Activated naive CD4-positive, alpha-beta T cell (primary cell): Measurements from ENCODE around the gene GAS1.

Source experiments
- DNase-seq, 4 experiments: peaks; one replicate each; lab custom pipeline; 2025; lab: John Stamatoyannopoulos, UW

Gene GAS1

GRCh38 chr9:86925686-86926085, 21.6 kb downstream of the GAS1 start:
- DNase-seq, result no peak

GRCh38 chr9:86924206-86924605, 23.1 kb downstream of the GAS1 start:
- no peak for DNase-seq

DNA sequence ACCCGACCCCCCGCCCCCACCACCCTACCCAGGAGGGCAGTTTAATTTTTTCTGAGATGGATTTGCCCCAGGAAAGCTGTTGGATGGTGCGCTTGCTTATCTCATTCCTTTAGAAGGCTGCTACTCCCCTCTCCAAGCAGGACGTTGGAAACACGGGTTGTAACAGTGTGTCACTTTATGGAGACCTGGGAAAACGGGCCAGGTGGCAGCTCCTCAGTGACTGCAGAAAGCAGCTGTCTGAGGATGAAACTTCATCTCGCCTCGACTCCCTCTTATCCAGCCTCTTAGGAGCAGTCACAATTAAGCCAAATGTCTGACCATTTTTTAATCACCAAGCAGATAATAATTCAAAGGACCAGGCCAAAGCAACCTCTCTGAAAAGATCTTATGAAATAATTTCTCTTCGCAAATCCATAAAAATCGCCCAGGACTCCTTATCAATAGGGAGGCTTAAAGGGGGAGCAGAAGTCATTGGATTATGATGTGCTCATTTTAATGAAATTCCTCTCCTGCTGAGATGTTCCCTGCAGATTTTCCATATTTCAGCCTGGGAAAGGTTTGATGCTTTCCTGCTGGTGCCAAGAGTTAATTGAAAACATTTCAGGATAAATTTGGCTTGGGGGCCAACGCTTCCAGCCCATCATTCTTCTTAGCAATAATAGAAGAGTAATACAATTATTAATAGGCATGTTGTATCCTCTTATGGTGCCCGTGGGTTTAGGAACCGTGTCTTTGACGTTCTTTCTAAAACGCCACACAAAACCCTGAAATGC, 26.0 kb downstream of the GAS1 start:
- no peak for DNase-seq

DNA sequence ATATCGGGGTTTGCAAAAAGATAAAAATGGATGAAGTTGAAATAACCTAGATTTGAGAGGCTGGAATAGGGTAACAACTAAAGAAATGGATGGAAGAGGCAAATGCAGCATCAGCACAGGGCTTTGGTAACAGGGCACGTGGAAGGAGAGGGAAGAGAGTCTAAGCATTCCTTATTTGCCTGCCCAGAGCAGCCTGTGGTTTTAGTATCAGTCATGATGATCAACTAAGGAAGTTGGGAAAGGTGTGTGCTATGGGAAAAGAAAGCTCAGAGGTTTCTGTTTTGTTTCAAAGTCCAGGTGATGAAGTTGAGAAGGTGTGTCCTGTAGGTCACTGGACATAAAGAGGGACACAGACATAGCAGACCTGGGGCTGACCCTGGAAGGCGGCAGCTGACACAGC, 28.8 kb downstream of the GAS1 start:
- no peak for DNase-seq

GRCh38 chr9:86912210-86912609, 35.1 kb downstream of the GAS1 start:
- DNase-seq, result no peak

DNA sequence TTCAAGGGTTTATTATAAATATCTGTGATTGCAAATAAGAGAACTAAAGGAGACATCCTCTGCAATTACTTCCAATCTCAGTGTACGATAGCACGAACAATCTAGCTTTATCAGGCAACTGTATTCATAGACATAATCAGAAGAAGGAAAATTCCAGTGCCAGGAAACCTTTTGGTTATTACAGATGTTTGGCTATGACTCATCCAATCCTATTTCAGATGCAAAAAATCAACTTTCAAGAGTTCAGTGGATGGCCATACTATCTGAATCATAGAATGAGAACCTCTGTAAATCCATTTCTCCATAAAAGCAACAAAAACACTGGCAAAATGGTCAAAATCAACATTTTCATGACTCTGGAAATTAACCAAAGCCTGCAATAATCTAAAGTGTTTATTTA, 37.9 kb downstream of the GAS1 start:
- DNase-seq, result no peak

- DNase-seq, result no peak
Observed at GRCh38 chr9:86908261-86908660, 39.0 kb downstream of the GAS1 start.

- no peak for DNase-seq
Observed at GRCh38 chr9:86907346-86907745, 40.0 kb downstream of the GAS1 start.

DNA sequence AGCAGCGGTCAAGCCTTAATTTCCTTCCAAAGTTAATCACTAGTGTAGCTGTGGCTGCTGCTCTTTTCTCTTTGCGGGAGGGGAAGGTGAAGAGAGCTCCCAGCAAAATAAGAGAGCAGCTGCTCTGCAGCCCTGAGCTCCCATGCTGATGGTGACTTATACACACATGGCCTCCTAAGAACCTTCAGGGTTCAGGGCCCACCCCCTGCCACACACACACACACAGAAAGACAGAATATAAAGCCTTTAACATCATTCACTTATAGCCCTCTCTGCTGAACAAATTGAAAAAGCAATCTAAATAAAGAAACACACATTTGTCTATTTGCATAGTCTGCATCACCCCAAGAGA, 43.6 kb downstream of the GAS1 start:
- DNase-seq, result no peak

DNA sequence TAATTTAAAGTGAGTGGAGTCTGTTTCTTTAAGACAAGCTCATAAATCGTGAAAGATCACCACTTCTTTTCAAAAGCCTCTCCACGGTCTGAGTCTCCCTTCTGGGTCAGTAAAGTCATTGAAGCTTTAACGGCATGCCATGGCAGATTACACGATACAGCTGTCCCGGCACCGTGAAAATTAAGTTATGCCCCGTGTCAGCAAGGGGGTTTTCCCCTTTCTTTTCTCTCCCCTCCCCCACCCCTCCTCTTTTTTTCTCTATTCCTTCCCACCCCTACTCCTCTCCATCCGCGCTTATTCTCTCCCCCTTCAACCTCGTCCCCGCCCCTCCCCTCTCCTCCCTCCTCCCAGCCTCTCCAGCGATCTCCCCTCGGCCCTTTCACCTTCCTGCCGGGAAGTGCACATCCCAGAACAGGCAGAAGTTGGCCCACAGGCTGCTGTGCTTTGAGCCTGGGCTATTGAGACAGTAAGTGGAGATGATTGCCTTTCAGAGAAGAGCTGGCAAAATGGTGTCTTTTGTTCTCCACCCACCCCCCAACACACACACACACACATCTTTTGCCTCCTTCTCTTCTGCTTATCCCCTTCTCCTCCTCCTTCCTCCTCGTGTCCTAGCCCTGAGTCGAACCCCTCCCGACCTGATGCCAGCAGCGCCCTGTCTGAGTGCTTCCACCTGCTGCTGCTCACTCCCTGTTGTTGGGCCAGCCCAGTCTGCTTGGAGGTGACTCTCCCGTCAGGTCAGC, 44.1 kb downstream of the GAS1 start:
- no peak for DNase-seq

DNA sequence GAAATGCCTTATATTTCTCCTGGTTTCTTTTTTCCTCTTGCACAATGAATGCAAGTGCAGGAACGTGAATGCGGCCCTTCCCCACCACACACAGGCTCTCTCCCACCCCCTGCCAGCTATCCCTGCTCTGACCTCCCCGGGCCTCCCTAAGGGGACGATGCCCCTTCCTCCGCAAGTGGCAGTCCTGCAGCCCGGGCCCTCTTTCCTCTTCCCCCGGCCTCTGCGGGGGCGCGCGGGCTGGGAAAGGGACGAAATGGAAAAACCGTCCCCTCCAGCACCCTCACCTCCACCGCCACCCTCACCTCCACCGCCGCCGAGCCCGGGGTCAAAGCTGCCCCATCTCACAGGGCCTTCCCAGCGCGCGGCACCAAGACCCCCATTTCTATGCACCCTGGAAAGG, 44.7 kb downstream of the GAS1 start:
- no peak for DNase-seq

GRCh38 chr9:86902176-86902575, 45.1 kb downstream of the GAS1 start:
- DNase-seq, result no peak

DNA sequence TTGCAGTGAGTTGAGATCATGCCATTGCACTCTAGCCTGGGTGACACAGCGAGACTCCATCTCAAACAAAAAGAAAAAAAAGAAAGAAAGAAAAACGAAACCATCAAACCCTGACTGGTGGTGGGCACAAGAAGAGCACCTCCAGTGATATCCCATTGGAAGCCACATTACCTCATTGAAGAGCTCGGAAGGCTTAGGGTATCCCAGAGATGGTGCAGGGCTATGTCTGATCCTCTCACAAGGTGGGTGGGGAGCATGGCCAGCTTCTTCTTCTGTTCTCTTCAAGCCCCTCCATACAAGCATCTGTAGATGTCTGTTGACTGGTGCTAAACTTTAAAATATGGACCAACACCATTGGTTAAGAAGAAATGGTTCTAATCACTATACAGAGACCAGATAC, 45.8 kb downstream of the GAS1 start:
- no peak for DNase-seq
